Fibroblast of lung (primary cell): ENCODE measurements around the gene EEFSEC. TPM values are rescaled to one million over a fixed set of nuclear protein-coding genes. Genes with fewer than 3 reads are reported as not detected.

Experiments
- DNase-seq, 2 donors: peaks; one replicate each; pipeline versions ENCODE4 v3.0.0 to v3.0.0-alpha.2; 2010; ENCODE audit warnings: low read depth in 2 of 2
- H2AFZ ChIP-seq: 2 replicates; pipeline ENCODE4 v1.5.1; 2012; ENCODE audit warnings: low read length, control low read depth, inconsistent platforms
- H3K27ac ChIP-seq: 2 replicates; pipeline ENCODE4 v1.5.1; 2011; ENCODE audit warnings: low read length, control low read depth; ENCODE audit not compliant: insufficient read depth
- H3K27me3 ChIP-seq: 2 replicates; pipeline ENCODE4 v1.5.1; 2011; ENCODE audit warnings: mild to moderate bottlenecking, low read length; ENCODE audit not compliant: control insufficient read depth, insufficient read depth
- H3K36me3 ChIP-seq: 2 replicates; pipeline ENCODE4 v1.5.1; 2011; ENCODE audit warnings: low read length; ENCODE audit not compliant: control insufficient read depth, insufficient read depth
- H3K4me1 ChIP-seq: 2 replicates; pipeline ENCODE4 v1.5.1; 2011; ENCODE audit warnings: low read length; ENCODE audit not compliant: control insufficient read depth, insufficient read depth; ENCODE audit errors: extremely low read depth
- H3K4me2 ChIP-seq: 2 replicates; pipeline ENCODE4 v1.5.1; 2011; ENCODE audit warnings: low read length, control low read depth; ENCODE audit not compliant: insufficient read depth; ENCODE audit errors: extremely low read depth
- H3K4me3 ChIP-seq, 4 experiments: fragments of 200-600 bp in 1 of 4; sonication (generic) in 1 of 4; replicated peaks in 1 of 4; 2 replicates each; pipeline ENCODE4 v1.5.1; 2011 to 2016; ENCODE audit warnings: low read length in 4 of 4, low read depth in 3 of 4, mild to moderate bottlenecking in 3 of 4, control low read depth in 2 of 4, inconsistent platforms in 1 of 4, mixed read lengths in 1 of 4; ENCODE audit not compliant: insufficient read depth in 1 of 4; ENCODE audit errors: control extremely low read depth in 1 of 4
- H3K79me2 ChIP-seq: 2 replicates; pipeline ENCODE4 v1.5.1; 2012; ENCODE audit warnings: mild to moderate bottlenecking, low read length, inconsistent platforms; ENCODE audit not compliant: control insufficient read depth, insufficient read depth
- H3K9ac ChIP-seq: 2 replicates; pipeline ENCODE4 v1.5.1; 2011; ENCODE audit warnings: mild to moderate bottlenecking, low read length, control low read depth; ENCODE audit not compliant: insufficient read depth
- H3K9me3 ChIP-seq: 2 replicates; pipeline ENCODE4 v1.5.1; 2012; ENCODE audit warnings: low read depth, low read length; ENCODE audit not compliant: control insufficient read depth, insufficient read depth
- H4K20me1 ChIP-seq: 2 replicates; pipeline ENCODE4 v1.5.1; 2011; ENCODE audit warnings: low read length; ENCODE audit not compliant: control insufficient read depth, insufficient read depth; ENCODE audit errors: extremely low read depth
- EZH2 ChIP-seq: IDR thresholded peaks from 2 replicates; pipeline ENCODE4 v1.5.1; 2012; ENCODE audit warnings: low read length, control low read depth, mild to moderate bottlenecking; ENCODE audit errors: missing control alignments
- polyA plus RNA-seq, 2 donors: library from polyadenylated mRNA; depleted of rRNA in 1 of 2; stranded (reverse) in 1 of 2; unstranded in 1 of 2; fragments of >200 nt; gene quantifications; 2 replicates each; pipeline ENCODE4 v1.2.1, GENCODE V29; 2011 to 2012; ENCODE audit warnings: missing spikeins in 1 of 2
- total RNA-seq: library from RNA; depleted of rRNA; stranded (reverse); fragments of >200 nt; gene quantifications from 2 replicates; pipeline ENCODE4 v1.2.1, GENCODE V29; 2014
- TF ChIP-seq, protein P1 (sequence below), 2 donors: IDR thresholded peaks in 1 of 2; conservative IDR thresholded peaks in 1 of 2; 1 replicate in 1 of 2; 2 replicates in 1 of 2; pipeline ENCODE4 v1.5.1; 2011 to 2012; ENCODE audit warnings: low read length in 2 of 2, control low read depth in 1 of 2, inconsistent platforms in 1 of 2, low read depth in 1 of 2, mild to moderate bottlenecking in 1 of 2

Gene EEFSEC
- total and polyA plus RNA-seq, 2 donors (not counting 1 experiment from before 2014, with no cell fraction given): 2.6 to 5.0 TPM

GRCh38 chr3:128392818-128393544 lies 239.7 kb downstream of the EEFSEC start:
- no peaks in the 10 kb centered on the region for H3K9me3 ChIP-seq
- no peaks in the 10 kb centered on the region for H4K20me1 ChIP-seq
- no peak overlapping the region for H3K4me3 ChIP-seq
- TF ChIP-seq EZH2: no peak
- H3K27me3 ChIP-seq: no peaks in the 10 kb centered on the region
- no peak for DNase-seq
- H3K4me1 ChIP-seq: peaks cover 2% of the 10 kb centered on the region
- H3K4me2 ChIP-seq: no peak overlapping the region
- no peaks in the 10 kb centered on the region for H3K79me2 ChIP-seq
- H2AFZ ChIP-seq: no peak overlapping the region
- no peaks in the 10 kb centered on the region for H3K36me3 ChIP-seq
- H3K9ac ChIP-seq: no peak overlapping the region
- H3K27ac ChIP-seq: no peak overlapping the region

DNA sequence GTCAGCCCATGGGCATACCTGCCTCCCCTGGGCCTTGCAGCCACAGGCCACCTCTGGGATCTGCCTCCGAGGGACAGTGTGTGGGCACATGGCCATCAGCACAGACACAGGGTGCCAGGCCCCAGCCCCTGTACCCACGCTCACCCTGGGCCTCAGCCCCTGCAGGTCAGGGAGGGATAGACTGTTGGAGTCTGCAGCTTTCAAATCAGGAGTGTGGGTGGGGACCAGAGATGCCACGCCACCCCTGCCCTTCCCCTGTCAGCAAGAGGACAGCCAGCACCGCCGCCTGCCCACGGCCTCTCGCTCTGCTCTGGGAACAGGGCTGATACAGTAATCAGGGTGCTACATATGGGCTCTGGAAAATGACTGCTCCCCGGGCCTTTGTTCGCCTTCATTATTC lies 240.8 kb downstream of the EEFSEC start:
- no peak overlapping the region for H3K27ac ChIP-seq
- no peaks in the 10 kb centered on the region for H3K9me3 ChIP-seq
- peaks cover 2% of the 10 kb centered on the region for H3K4me1 ChIP-seq
- no peaks in the 10 kb centered on the region for H4K20me1 ChIP-seq
- H3K36me3 ChIP-seq: no peaks in the 10 kb centered on the region
- no peak for TF ChIP-seq EZH2
- TF ChIP-seq, protein P1, sequence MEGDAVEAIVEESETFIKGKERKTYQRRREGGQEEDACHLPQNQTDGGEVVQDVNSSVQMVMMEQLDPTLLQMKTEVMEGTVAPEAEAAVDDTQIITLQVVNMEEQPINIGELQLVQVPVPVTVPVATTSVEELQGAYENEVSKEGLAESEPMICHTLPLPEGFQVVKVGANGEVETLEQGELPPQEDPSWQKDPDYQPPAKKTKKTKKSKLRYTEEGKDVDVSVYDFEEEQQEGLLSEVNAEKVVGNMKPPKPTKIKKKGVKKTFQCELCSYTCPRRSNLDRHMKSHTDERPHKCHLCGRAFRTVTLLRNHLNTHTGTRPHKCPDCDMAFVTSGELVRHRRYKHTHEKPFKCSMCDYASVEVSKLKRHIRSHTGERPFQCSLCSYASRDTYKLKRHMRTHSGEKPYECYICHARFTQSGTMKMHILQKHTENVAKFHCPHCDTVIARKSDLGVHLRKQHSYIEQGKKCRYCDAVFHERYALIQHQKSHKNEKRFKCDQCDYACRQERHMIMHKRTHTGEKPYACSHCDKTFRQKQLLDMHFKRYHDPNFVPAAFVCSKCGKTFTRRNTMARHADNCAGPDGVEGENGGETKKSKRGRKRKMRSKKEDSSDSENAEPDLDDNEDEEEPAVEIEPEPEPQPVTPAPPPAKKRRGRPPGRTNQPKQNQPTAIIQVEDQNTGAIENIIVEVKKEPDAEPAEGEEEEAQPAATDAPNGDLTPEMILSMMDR (conservative IDR thresholded peaks at IDR 0.05 in 1 of 2, IDR thresholded peaks at IDR 0.05 in 1 of 2; ENCODE audit: low read depth in 1 of 2, low read length in 2 of 2): no peak
- no peak overlapping the region for H2AFZ ChIP-seq
- no peaks in the 10 kb centered on the region for H3K79me2 ChIP-seq
- H3K27me3 ChIP-seq: no peaks in the 10 kb centered on the region
- no peak overlapping the region for H3K4me3 ChIP-seq
- H3K4me2 ChIP-seq: no peak overlapping the region
- no peak for DNase-seq
- H3K9ac ChIP-seq: no peak overlapping the region

DNA sequence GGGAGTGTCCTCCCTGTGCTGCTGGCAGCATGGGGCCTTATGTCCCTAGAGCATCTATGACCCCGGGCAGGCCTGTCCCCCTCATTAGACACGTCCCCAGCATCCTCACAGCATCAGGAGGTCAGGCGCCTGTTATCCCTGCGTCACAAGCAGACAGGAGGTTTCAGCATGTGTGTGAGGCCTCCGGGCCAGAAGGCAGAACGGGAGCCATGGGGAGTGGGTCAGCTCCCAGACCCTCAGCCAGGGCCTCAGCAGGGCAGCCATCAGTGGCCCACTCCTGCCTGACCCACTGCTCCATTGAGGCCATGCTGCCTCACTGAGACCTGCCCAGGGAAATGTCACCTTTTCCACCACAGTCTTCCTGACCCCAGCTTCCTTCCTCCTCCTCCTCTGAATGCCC lies 241.8 kb downstream of the EEFSEC start:
- Histone ChIP-seq H3K79me2 (no peaks in the 10 kb centered on the region), H3K36me3 (no peaks in the 10 kb centered on the region), H3K9me3 (no peaks in the 10 kb centered on the region), H3K27me3 (no peaks in the 10 kb centered on the region), H4K20me1 (no peaks in the 10 kb centered on the region), H3K4me3 (no peak overlapping the region), H3K27ac (no peak overlapping the region), H3K9ac (no peak overlapping the region), H3K4me2 (no peak overlapping the region), H3K4me1 (peaks cover 2% of the 10 kb centered on the region), H2AFZ (no peak overlapping the region)
- no peak for DNase-seq
- TF ChIP-seq, protein P1 (conservative IDR thresholded peaks at IDR 0.05 in 1 of 2, IDR thresholded peaks at IDR 0.05 in 1 of 2; ENCODE audit: low read depth in 1 of 2, low read length in 2 of 2): no peak
- no peak for TF ChIP-seq EZH2
